Astrocyte of the spinal cord (primary cell): ENCODE data around the gene CELSR1.
A peak's percentile ranks its signal among the peaks of the same experiment; 100 is the strongest.

Experiments used
- DNase-seq: peaks from one replicate; pipeline ENCODE4 v3.0.0; 2011; ENCODE audit warnings: low read depth, low spot score
- H3K4me3 ChIP-seq: 2 replicates; pipeline ENCODE4 v1.5.1; 2011; ENCODE audit warnings: low read depth, mild to moderate bottlenecking, low read length, moderate library complexity
- in situ Hi-C: cut with HindIII; loops from 2 replicates; pipeline ENCODE4 v1.10.0; 2017; ENCODE audit warnings: low sequenced_read_pairs
- TF ChIP-seq, protein P1 (sequence below): IDR thresholded peaks from 2 replicates; pipeline ENCODE4 v1.5.1; 2012; ENCODE audit warnings: low read depth, mild to moderate bottlenecking, low read length, inconsistent platforms

Gene CELSR1, protein sequence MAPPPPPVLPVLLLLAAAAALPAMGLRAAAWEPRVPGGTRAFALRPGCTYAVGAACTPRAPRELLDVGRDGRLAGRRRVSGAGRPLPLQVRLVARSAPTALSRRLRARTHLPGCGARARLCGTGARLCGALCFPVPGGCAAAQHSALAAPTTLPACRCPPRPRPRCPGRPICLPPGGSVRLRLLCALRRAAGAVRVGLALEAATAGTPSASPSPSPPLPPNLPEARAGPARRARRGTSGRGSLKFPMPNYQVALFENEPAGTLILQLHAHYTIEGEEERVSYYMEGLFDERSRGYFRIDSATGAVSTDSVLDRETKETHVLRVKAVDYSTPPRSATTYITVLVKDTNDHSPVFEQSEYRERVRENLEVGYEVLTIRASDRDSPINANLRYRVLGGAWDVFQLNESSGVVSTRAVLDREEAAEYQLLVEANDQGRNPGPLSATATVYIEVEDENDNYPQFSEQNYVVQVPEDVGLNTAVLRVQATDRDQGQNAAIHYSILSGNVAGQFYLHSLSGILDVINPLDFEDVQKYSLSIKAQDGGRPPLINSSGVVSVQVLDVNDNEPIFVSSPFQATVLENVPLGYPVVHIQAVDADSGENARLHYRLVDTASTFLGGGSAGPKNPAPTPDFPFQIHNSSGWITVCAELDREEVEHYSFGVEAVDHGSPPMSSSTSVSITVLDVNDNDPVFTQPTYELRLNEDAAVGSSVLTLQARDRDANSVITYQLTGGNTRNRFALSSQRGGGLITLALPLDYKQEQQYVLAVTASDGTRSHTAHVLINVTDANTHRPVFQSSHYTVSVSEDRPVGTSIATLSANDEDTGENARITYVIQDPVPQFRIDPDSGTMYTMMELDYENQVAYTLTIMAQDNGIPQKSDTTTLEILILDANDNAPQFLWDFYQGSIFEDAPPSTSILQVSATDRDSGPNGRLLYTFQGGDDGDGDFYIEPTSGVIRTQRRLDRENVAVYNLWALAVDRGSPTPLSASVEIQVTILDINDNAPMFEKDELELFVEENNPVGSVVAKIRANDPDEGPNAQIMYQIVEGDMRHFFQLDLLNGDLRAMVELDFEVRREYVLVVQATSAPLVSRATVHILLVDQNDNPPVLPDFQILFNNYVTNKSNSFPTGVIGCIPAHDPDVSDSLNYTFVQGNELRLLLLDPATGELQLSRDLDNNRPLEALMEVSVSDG (N-terminal part only)

DNA sequence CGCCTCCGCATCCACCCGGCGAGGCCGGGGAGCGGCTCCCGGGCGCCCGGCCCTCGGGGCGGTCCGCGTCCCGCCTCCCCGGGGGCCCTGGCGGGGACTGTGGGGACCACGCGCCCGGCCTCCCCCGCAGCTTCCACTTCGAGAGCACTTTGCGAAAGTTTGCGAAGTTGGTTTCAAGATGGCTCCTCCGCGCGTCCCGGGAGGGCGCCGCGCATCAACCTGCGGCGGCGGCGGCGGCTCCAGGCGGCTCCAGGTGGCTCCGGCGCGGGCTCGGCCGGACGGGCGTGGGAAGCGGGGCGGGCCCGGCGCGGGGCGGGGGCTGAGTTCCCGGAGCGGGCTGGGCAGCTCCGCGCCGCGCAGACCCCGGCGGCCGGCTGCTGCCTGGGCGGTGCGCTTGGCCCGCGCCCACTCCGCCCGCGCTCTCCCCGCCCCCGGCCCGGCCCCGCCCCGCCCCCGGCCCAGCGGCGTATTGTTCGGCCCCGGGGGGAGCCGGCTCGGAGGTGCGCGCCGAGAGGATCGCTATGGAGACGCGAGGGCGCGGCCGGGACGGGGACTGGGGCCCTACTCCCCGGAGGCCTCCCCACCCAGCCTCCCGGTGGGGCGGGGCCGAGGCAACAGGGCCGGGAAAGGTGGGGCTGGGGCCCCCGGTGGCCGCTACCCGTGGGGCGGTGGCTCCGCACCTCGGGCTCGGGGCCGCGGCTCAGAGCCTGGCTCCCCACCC lies at the start of gene CELSR1:
TSS of gene CELSR1 (minus strand) at position 396 of the 721 bp plus-strand sequence. CDS start 450 bp downstream, outside the sequence.
- TF ChIP-seq, protein P1, sequence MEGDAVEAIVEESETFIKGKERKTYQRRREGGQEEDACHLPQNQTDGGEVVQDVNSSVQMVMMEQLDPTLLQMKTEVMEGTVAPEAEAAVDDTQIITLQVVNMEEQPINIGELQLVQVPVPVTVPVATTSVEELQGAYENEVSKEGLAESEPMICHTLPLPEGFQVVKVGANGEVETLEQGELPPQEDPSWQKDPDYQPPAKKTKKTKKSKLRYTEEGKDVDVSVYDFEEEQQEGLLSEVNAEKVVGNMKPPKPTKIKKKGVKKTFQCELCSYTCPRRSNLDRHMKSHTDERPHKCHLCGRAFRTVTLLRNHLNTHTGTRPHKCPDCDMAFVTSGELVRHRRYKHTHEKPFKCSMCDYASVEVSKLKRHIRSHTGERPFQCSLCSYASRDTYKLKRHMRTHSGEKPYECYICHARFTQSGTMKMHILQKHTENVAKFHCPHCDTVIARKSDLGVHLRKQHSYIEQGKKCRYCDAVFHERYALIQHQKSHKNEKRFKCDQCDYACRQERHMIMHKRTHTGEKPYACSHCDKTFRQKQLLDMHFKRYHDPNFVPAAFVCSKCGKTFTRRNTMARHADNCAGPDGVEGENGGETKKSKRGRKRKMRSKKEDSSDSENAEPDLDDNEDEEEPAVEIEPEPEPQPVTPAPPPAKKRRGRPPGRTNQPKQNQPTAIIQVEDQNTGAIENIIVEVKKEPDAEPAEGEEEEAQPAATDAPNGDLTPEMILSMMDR = no peak
- in situ Hi-C loops = no loop called here
- H3K4me3 ChIP-seq = peak within 1 kb of the TSS; percentile 46
- no peak for DNase-seq

DNA sequence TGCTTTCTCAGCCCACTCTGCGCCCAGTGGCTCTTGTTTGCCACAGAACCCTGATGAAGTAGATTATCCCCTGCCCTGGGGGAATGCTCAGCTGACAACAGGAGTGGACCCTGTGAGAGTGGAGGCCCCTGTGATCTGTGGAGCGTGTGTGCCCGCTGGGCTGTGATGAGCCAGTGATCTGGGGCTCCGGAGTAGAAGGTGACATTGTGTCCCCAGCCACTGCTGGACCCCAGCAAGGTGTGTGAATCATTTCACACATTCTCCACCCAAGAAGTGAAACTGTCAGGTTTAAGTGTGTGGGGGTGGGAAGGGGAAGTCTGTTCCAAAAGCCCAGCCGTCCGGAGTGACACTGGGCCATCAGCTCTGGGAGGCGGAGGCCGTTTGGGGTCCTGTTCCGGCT lies 49.6 kb upstream of the CELSR1 start:
- in situ Hi-C loops = no loop called here
- H3K4me3 ChIP-seq = no peak overlapping the region
- TF ChIP-seq, protein P1 = no peak
- DNase-seq = no peak

DNA sequence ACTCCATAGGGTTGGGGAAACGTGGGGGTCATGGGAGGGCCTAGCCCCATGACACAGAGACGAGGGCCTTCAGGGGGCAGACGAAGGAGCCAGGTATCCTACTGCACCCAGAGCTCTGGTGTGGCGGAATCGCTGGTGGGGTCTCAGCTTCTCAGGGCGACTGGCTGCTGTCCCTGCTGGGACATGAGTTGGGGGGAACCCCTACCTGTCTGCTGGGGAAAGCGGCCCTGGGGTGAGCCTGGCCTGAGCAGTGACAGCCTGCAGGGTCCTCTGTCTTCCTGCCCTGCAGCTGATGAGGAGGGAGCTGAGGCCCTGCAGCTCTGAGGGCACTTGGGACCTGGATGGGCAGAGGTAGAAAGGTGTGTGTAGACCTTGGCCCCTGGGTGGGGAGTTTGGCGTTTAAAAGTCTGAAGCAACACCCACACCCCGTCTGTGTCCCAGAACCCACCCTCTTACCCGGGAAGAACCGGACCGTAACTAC lies 49.2 kb upstream of the CELSR1 start:
- in situ Hi-C loops = no loop called here
- no peak overlapping the region for H3K4me3 ChIP-seq
- TF ChIP-seq, protein P1 = no peak
- no peak for DNase-seq

DNA sequence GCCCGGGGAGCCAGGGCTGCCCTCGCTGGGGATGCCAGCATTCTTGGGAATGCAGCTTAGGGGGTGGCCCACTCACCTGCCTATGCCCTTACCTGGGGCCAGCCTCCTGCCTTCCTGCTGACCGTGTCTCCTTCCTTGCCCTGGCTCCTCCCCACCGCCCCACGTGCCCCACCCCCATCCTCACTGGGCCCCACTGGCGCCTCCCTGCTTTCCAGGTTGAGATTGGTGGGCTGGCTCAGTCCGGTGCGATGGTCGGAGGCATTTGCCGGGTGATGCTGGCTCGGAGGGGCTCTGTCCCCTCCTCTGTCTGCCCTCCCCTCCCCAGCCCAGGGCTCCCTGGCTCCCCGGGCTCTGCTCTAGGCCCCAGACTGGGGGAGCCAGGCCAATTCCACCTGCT lies 48.7 kb upstream of the CELSR1 start:
- in situ Hi-C loops = no loop called here
- H3K4me3 ChIP-seq = no peak overlapping the region
- TF ChIP-seq, protein P1 = no peak
- DNase-seq = no peak

DNA sequence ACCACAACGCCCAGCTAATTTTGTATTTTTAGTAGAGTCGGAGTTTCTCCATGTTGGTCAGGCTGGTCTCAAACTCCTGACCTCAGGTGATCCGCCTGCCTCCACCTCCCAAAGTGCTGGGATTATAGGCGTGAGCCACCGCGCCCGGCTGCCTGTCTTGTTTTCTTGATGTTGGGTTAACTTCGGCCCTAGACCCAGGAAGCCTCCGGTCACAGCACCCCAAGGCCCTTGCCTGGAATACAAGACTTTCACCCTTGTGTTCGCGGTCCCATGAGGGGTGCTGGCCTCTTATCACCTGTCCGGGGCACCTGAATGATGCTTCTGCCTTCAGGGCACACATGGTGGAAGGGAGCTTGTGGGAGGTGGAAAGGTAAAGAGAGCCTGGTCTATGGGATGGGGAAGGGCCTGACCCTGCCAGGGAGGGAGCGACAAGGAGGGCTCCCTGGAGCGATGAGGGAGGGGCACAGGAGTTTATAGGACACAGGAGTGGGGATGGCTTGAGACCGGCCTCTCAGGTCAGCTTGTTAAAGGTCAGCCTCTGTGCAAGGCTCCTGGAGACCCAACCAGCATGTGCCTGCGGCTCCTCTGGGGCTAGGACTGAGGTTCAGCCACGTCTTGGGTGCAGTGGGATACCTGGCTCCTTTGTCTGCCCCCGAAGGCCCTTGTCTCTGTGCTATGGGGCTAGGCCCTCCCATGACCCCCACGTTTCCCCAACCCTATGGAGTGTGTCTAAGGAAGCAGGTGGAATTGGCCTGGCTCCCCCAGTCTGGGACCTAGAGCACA lies 48.1 kb upstream of the CELSR1 start:
- no peak overlapping the region for H3K4me3 ChIP-seq
- in situ Hi-C loops = no loop called here
- no peak for DNase-seq
- TF ChIP-seq, protein P1 = no peak
